GM12878 (cell line): ENCODE results near the gene OTUD5. TPM values are rescaled to one million over a fixed set of nuclear protein-coding genes. Genes with fewer than 3 reads are reported as not detected.

Experiments used
- ATAC-seq: fragments of 200-7000 bp; cut with Tn5 transposase; 3 replicates; pipeline ENCODE4 v1.9.1; 2020; ENCODE audit warnings: mild to moderate bottlenecking, moderate library complexity
- BruUV-seq: library from RNA; stranded (reverse); fragments of 400-500 nt; replicated peaks from 2 replicates; lab custom pipeline; 2021; lab: Mats Ljungman, UMichigan
- CTCF ChIA-PET: fragments of 300-600 bp; sonication (Branson Sonifier 250); formaldehyde crosslinking; extraction: SDS; loops from one replicate; lab custom pipeline; 2021; ENCODE audit warnings: inconsistent platforms; lab: Yijun Ruan, JAX
- POLR2A ChIA-PET: fragments of 350-600 bp; formaldehyde crosslinking; extraction: SDS; loops from one replicate; lab custom pipeline; 2021; ENCODE audit warnings: inconsistent platforms; lab: Charles Lee
- RAD21 ChIA-PET: fragments of 300-600 bp; sonication (Branson Sonifier 250); formaldehyde crosslinking; loops from one replicate; lab custom pipeline; 2023; ENCODE audit warnings: antibody characterized with exemption; ENCODE audit not compliant: unreplicated experiment; lab: Charles Lee
- SMC1A ChIA-PET: fragments of 300-600 bp; sonication (Branson Sonifier 250); formaldehyde crosslinking; loops from one replicate; lab custom pipeline; 2023; ENCODE audit not compliant: unreplicated experiment, uncharacterized antibody; lab: Charles Lee
- DNase-seq: peaks from one replicate; pipeline ENCODE4 v3.0.0-alpha.2; 2011; ENCODE audit warnings: low read depth, low spot score
- FAIRE-seq: peaks from 3 replicates; lab custom pipeline; 2011; peaks lifted over from hg19 to GRCh38; lab: Jason Lieb, UNC
- H2AFZ ChIP-seq: 2 replicates; pipeline ENCODE4 v1.6.0; 2011; ENCODE audit warnings: low read depth, low read length, control low read depth; ENCODE audit not compliant: control insufficient read depth
- H3K27ac ChIP-seq: 2 replicates; pipeline ENCODE4 v1.5.1; 2011; ENCODE audit warnings: control low read depth; ENCODE audit not compliant: control insufficient read depth, insufficient read depth
- H3K27me3 ChIP-seq, 2 experiments: replicated peaks in 1 of 2; 2 replicates each; pipeline versions ENCODE4 v1.6.0 to v1.6.1; 2011; ENCODE audit warnings: low read length in 1 of 2; ENCODE audit not compliant: control insufficient read depth in 2 of 2, insufficient read depth in 2 of 2
- H3K36me3 ChIP-seq, 2 experiments: 2 replicates each; pipeline ENCODE4 v1.5.1; 2011; ENCODE audit warnings: low read length in 1 of 2; ENCODE audit not compliant: control insufficient read depth in 2 of 2, insufficient read depth in 2 of 2
- H3K4me1 ChIP-seq: 2 replicates; pipeline ENCODE4 v1.6.1; 2011; ENCODE audit warnings: mild to moderate bottlenecking, low read length, moderate library complexity, mixed read lengths; ENCODE audit not compliant: control insufficient read depth, insufficient read depth
- H3K4me2 ChIP-seq: 2 replicates; pipeline ENCODE4 v1.6.0; 2011; ENCODE audit warnings: control low read depth; ENCODE audit not compliant: control insufficient read depth, insufficient read depth
- H3K4me3 ChIP-seq: fragments of 200-600 bp; sonication (generic); 2 replicates; pipeline ENCODE4 v1.5.1; 2016
- H3K79me2 ChIP-seq: 2 replicates; pipeline ENCODE4 v1.6.0; 2011; ENCODE audit warnings: low read length; ENCODE audit not compliant: control insufficient read depth, insufficient read depth
- H3K9ac ChIP-seq: 2 replicates; pipeline ENCODE4 v1.8.0; 2011; ENCODE audit warnings: low read length, control low read depth, mixed read lengths; ENCODE audit not compliant: control insufficient read depth, insufficient read depth
- H3K9me3 ChIP-seq: replicated peaks from 3 replicates; pipeline ENCODE4 v1.5.1; 2011; ENCODE audit warnings: mild to moderate bottlenecking, low read length; ENCODE audit not compliant: control insufficient read depth, insufficient read depth
- H4K20me1 ChIP-seq: 2 replicates; pipeline ENCODE4 v1.6.0; 2011; ENCODE audit not compliant: control insufficient read depth, insufficient read depth
- IKZF2 ChIP-seq, 2 experiments: fragments of 450-650 bp; IDR thresholded peaks; 2 replicates each; pipeline ENCODE4 v1.6.1; 2017; ENCODE audit warnings: mild to moderate bottlenecking in 2 of 2, moderate library complexity in 2 of 2
- RBBP5 ChIP-seq: fragments of 200-600 bp; sonication (generic); conservative IDR thresholded peaks from 2 replicates; pipeline ENCODE4 v1.6.1; 2016
- SPI1 ChIP-seq: IDR thresholded peaks from 2 replicates; pipeline ENCODE4 v1.6.1; 2011; ENCODE audit warnings: low read depth, mild to moderate bottlenecking, low read length, moderate library complexity, borderline replicate concordance; ENCODE audit not compliant: insufficient read depth
- ZNF592 ChIP-seq: fragments of 450-650 bp; IDR thresholded peaks from 2 replicates; pipeline ENCODE4 v1.6.1; 2017; ENCODE audit warnings: mild to moderate bottlenecking, moderate library complexity
- WGBS: methylation state at CpG from one replicate; pipeline ENCODE4 v1.1.6; 2016; ENCODE audit warnings: low lambda C conversion rate; ENCODE audit not compliant: insufficient replicate concordance, insufficient coverage; ENCODE audit errors: missing lambda C conversion rate; 5-methylcytosine and 5-hydroxymethylcytosine counted together
- in situ Hi-C: fragments of 300-500 bp; cut with MboI; formaldehyde crosslinking; loops from 9 replicates; pipeline ENCODE4 v1.14.3; 2018; ENCODE audit warnings: mixed read lengths
- intact Hi-C: fragments of 100-400 bp; cut with micrococcal nuclease; formaldehyde crosslinking; loops from one replicate; pipeline ENCODE4 v1.14.2; 2022; ENCODE audit not compliant: unreplicated experiment
- polyA plus RNA-seq, 11 experiments: library from polyadenylated mRNA; depleted of rRNA in 4 of 11; unstranded in 6 of 11; stranded (reverse) in 5 of 11; fragments of >200 nt; fragmentation: Nextera tagmentation in 4 of 11; fragmentation: Illumina TruSeq in 1 of 11; extraction: Ambion mirVana in 4 of 11; extraction: Trizol in 1 of 11; gene quantifications; 1 replicate in 1 of 11; 2 replicates in 10 of 11; pipeline versions ENCODE4 v1.2.1 to v1.2.3, GENCODE V29; 2011 to 2016; ENCODE audit warnings: inconsistent platforms in 2 of 11, missing spikeins in 2 of 11, low read depth in 1 of 11
- total RNA-seq, 4 experiments: library from RNA; depleted of rRNA in 3 of 4; stranded (reverse); fragments of >200 nt in 3 of 4; fragmentation: Illumina TruSeq in 1 of 4; extraction: Trizol in 1 of 4; gene quantifications; 2 replicates each; pipeline versions ENCODE4 v1.2.1 to v1.2.3, GENCODE V29; 2013 to 2021

OTUD5 gene
- total and polyA plus RNA-seq, 10 of the 15 experiments (the other 5 are each of a cell fraction or from before 2014, with no cell fraction given), result 2.0 to 50.3 (median 22.7) TPM

GRCh38 chrX:48927736-48928382 is 29.5 kb downstream of the OTUD5 start:
- H3K36me3 ChIP-seq, result peaks cover 2 to 5% of the 10 kb centered on the region in 2 experiments; a peak in 3 of 4 replicates
- POLR2A ChIA-PET, result interaction anchor here (2.0 kb wide), 1 partner anchor 10 kb away, joined by 13 read pairs; no protein-coding TSS in a partner anchor
- in situ Hi-C loops, result loop anchor here (25.0 kb wide), 1 partner anchor 1716 kb away; the partner anchor contains the start of gene CDK16
- DNase-seq, result no peak
- intact Hi-C loops, result no loop called here
- no peaks in the 10 kb centered on the region for H3K79me2 ChIP-seq
- no peaks in the 10 kb centered on the region for H3K27me3 ChIP-seq
- no peak overlapping the region for H3K9ac ChIP-seq
- H3K4me2 ChIP-seq, result no peak overlapping the region
- H2AFZ ChIP-seq, result no peak overlapping the region
- no TSS peak for BruUV-seq
- ATAC-seq, result no peak
- 0 out of 2 replicates have a peak, but pooled peaks cover 5% of the 10 kb centered on the region for H3K4me1 ChIP-seq
- CTCF ChIA-PET, result interaction anchor here (0.9 to 1.9 kb wide), 3 partner anchors 9 to 15 kb away, joined by 3 to 8 read pairs (median 4); no protein-coding TSS in a partner anchor
- RAD21 ChIA-PET, result interaction anchor here (1.3 kb wide), 1 partner anchor 9 kb away, joined by 3 read pairs; no protein-coding TSS in a partner anchor
- H4K20me1 ChIP-seq, result no peaks in the 10 kb centered on the region
- H3K27ac ChIP-seq, result no peak overlapping the region
- H3K9me3 ChIP-seq, result no peaks in the 10 kb centered on the region
- TF ChIP-seq SPI1 (peak; percentile 50; the same call in 1 of the 2 replicates), IKZF2 (IDR thresholded peaks at IDR 0.05) (peak; percentile 36 to 57; a peak in 3 of 4 replicates), RBBP5 (no peak), ZNF592 (no peak)
- 0% methylated on average over 2 of the region's 2 CpGs for WGBS
- SMC1A ChIA-PET, result interaction anchor here (1.5 to 1.6 kb wide), 2 partner anchors 12 kb away, joined by 3 to 4 read pairs; no protein-coding TSS in a partner anchor
- no peak overlapping the region for H3K4me3 ChIP-seq
- FAIRE-seq, result no peak
